K562 (cell line): ENCODE data around the gene PRSS27. TPM values are rescaled to one million over a fixed set of nuclear protein-coding genes. Genes with fewer than 3 reads are reported as not detected.
"Not testable (repeated sequence)": the region's sequence is repeated elsewhere in the genome, so short reads cannot be mapped to it uniquely, and the experiment has no call there.

Source experiments
- ATAC-seq: fragments of 200-7000 bp; cut with Tn5 transposase; 3 replicates; pipeline ENCODE4 v1.9.1; 2020; ENCODE audit warnings: moderate library complexity
- BruUV-seq: library from RNA; stranded (reverse); fragments of 400-500 nt; replicated peaks from 2 replicates; lab custom pipeline; 2021; lab: Mats Ljungman, UMichigan
- CTCF ChIA-PET: fragments of 300-600 bp; formaldehyde crosslinking; extraction: SDS; loops from one replicate; lab custom pipeline; 2021; ENCODE audit warnings: low intra/inter-chr PET ratio; lab: Yijun Ruan, JAX
- POLR2A ChIA-PET: fragments of 300-600, 350-650 bp; sonication (Branson Sonifier 250); formaldehyde crosslinking; extraction: SDS; loops from one replicate; lab custom pipeline; 2021; ENCODE audit warnings: antibody characterized with exemption, inconsistent platforms; lab: Yijun Ruan, JAX
- DNase-seq, 4 experiments: peaks; one replicate each; pipeline versions ENCODE4 v3.0.0 to v3.0.0-alpha.2; 2011 to 2018; ENCODE audit warnings: low spot score in 3 of 4, mixed read lengths in 3 of 4; ENCODE audit errors: extremely low read depth in 1 of 4
- FAIRE-seq: peaks from 2 replicates; lab custom pipeline; 2011; peaks lifted over from hg19 to GRCh38; lab: Jason Lieb, UNC
- H2AFZ ChIP-seq: 2 replicates; pipeline ENCODE4 v1.6.0; 2011; ENCODE audit warnings: low read depth, low read length, control low read depth, inconsistent platforms
- H3K27ac ChIP-seq: fragments of 200-600 bp; 3 replicates; pipeline ENCODE4 v1.8.0; 2011; ENCODE audit warnings: low read depth, mild to moderate bottlenecking, control low read depth, inconsistent platforms, low read length, moderate library complexity, mixed read lengths; ENCODE audit errors: extremely low read depth
- H3K27me3 ChIP-seq, 2 experiments: fragments of 300-600 bp in 1 of 2; 2 replicates in 1 of 2; 3 replicates in 1 of 2; pipeline versions ENCODE4 v1.6.0 to v1.8.0; 2011; ENCODE audit warnings: inconsistent platforms in 2 of 2, low read length in 2 of 2, mild to moderate bottlenecking in 1 of 2, mixed read lengths in 1 of 2, moderate library complexity in 1 of 2; ENCODE audit not compliant: control insufficient read depth in 2 of 2, insufficient read depth in 2 of 2
- H3K36me3 ChIP-seq: fragments of 300-600 bp; 3 replicates; pipeline ENCODE4 v1.8.0; 2011; ENCODE audit warnings: mild to moderate bottlenecking, low read length, inconsistent platforms; ENCODE audit not compliant: control insufficient read depth, insufficient read depth
- H3K4me1 ChIP-seq, 2 experiments: fragments of 200-600 bp in 1 of 2; replicated peaks in 1 of 2; 2 replicates in 1 of 2; 3 replicates in 1 of 2; pipeline versions ENCODE4 v1.5.1 to v1.8.0; 2011; ENCODE audit warnings: inconsistent platforms in 2 of 2, low read length in 2 of 2, mild to moderate bottlenecking in 1 of 2, mixed read lengths in 1 of 2, moderate library complexity in 1 of 2; ENCODE audit not compliant: control insufficient read depth in 2 of 2, insufficient read depth in 2 of 2
- H3K4me2 ChIP-seq: 2 replicates; pipeline ENCODE4 v1.6.1; 2011; ENCODE audit warnings: low read length, control low read depth, inconsistent platforms, mixed read lengths; ENCODE audit not compliant: insufficient read depth
- H3K4me3 ChIP-seq: fragments of 200-600 bp; sonication (generic), shearing (Covaris generic); 2 replicates; pipeline ENCODE4 v1.5.1; 2016; ENCODE audit warnings: control low read depth, inconsistent platforms
- H3K79me2 ChIP-seq: fragments of 200-600 bp; 3 replicates; pipeline ENCODE4 v1.8.0; 2011; ENCODE audit warnings: low read length, inconsistent platforms; ENCODE audit not compliant: control insufficient read depth, insufficient read depth
- H3K9ac ChIP-seq, 2 experiments: 2 replicates each; pipeline versions ENCODE4 v1.6.0 to v1.6.1; 2011; ENCODE audit warnings: low read depth in 2 of 2, low read length in 2 of 2, control low read depth in 1 of 2, inconsistent platforms in 1 of 2, mild to moderate bottlenecking in 1 of 2, mixed read lengths in 1 of 2; ENCODE audit not compliant: insufficient read depth in 1 of 2
- H3K9me1 ChIP-seq: one replicate; pipeline ENCODE4 v1.6.0; 2011; ENCODE audit warnings: inconsistent platforms, mild to moderate bottlenecking, low read length, moderate library complexity; ENCODE audit not compliant: control insufficient read depth, insufficient read depth
- H3K9me3 ChIP-seq: replicated peaks from 2 replicates; pipeline ENCODE4 v1.5.1; 2011; ENCODE audit warnings: low read depth, low read length, inconsistent platforms; ENCODE audit not compliant: control insufficient read depth, insufficient read depth
- H4K20me1 ChIP-seq: replicated peaks from 2 replicates; pipeline ENCODE4 v1.6.1; 2011; ENCODE audit warnings: low read length, inconsistent platforms, mixed read lengths; ENCODE audit not compliant: control insufficient read depth, insufficient read depth
- CXXC5 ChIP-seq: fragments of 250-450 bp; sonication (Bioruptor Pico); IDR thresholded peaks from 2 replicates; pipeline ENCODE4 v1.8.0; 2022; ENCODE audit warnings: inconsistent platforms, mild to moderate bottlenecking, moderate library complexity
- FOSL1 ChIP-seq: fragments of 200-800 bp; sonication (Bioruptor generic); conservative IDR thresholded peaks from 2 replicates; pipeline ENCODE4 v1.6.1; 2016; ENCODE audit warnings: missing genetic modification characterization, missing compliant biosample characterization
- FOXA3 ChIP-seq, 2 experiments: fragments of 450-650 bp in 1 of 2; sonication (generic) in 1 of 2; formaldehyde crosslinking; IDR thresholded peaks in 1 of 2; conservative IDR thresholded peaks in 1 of 2; 2 replicates each; pipeline versions ENCODE4 v1.4.0 to v1.8.0; 2020 to 2022; ENCODE audit warnings: mild to moderate bottlenecking in 2 of 2, missing genetic modification reagents in 1 of 2
- L3MBTL2 ChIP-seq: fragments of 450-650 bp; IDR thresholded peaks from 2 replicates; pipeline ENCODE4 v1.6.1; 2016; ENCODE audit warnings: mild to moderate bottlenecking, moderate library complexity
- MAX ChIP-seq: sonication (generic); formaldehyde crosslinking; IDR thresholded peaks from 2 replicates; pipeline ENCODE4 v1.9.0; 2022; ENCODE audit warnings: mild to moderate bottlenecking, missing genetic modification reagents
- MNT ChIP-seq, 2 experiments: fragments of 450-650 bp; conservative IDR thresholded peaks; 2 replicates each; pipeline ENCODE4 v1.6.1; 2017; ENCODE audit warnings: mild to moderate bottlenecking in 2 of 2, moderate library complexity in 2 of 2
- ZNF592 ChIP-seq: fragments of 450-650 bp; IDR thresholded peaks from 2 replicates; pipeline ENCODE4 v1.6.1; 2017; ENCODE audit warnings: antibody characterized with exemption, mild to moderate bottlenecking
- WGBS: fragments of 100-300 bp; shearing (Covaris generic); methylation state at CpG from one replicate; pipeline ENCODE4 v1.1.6; 2016; ENCODE audit warnings: low coverage, mixed read lengths; ENCODE audit not compliant: insufficient coverage; ENCODE audit errors: missing lambda C conversion rate; 5-methylcytosine and 5-hydroxymethylcytosine counted together
- in situ Hi-C: fragments of 300-500 bp; cut with MboI; formaldehyde crosslinking; loops from 4 replicates; pipeline ENCODE4 v1.15.0; 2018; ENCODE audit warnings: inconsistent platforms, mixed read lengths
- intact Hi-C: fragments of 100-400 bp; cut with micrococcal nuclease; formaldehyde crosslinking; loops from 2 replicates; pipeline ENCODE4 v1.14.2; 2022
- polyA plus RNA-seq, 8 experiments: library from polyadenylated mRNA; depleted of rRNA in 4 of 8; stranded (reverse) in 5 of 8; unstranded in 3 of 8; fragments of >200 nt; fragmentation: Nextera tagmentation in 2 of 8; fragmentation: Illumina TruSeq in 1 of 8; extraction: Ambion mirVana in 2 of 8; extraction: Trizol in 1 of 8; gene quantifications; 2 replicates each; pipeline versions ENCODE4 v1.2.1 to v1.2.3, GENCODE V29; 2011 to 2014; ENCODE audit warnings: inconsistent platforms in 1 of 8, missing spikeins in 1 of 8
- total RNA-seq, 7 experiments: library from RNA; depleted of rRNA in 6 of 7; stranded (reverse); fragments of >200 nt in 6 of 7; fragmentation: Illumina TruSeq in 2 of 7; extraction: Trizol in 2 of 7; gene quantifications; 2 replicates each; pipeline versions ENCODE4 v1.2.1 to v1.2.3, GENCODE V29; 2011 to 2021; ENCODE audit warnings: low replicate concordance in 1 of 7

The PRSS27 gene
- total and polyA plus RNA-seq, 9 of the 15 experiments (the other 6 are each of a cell fraction or from before 2014, with no cell fraction given): 0.09 to 0.20 (median 0.17) TPM; not detected in 5

- peaks cover 33% of the 10 kb centered on the region for H3K79me2 ChIP-seq
- FAIRE-seq: peak; percentile 74
- H3K27me3 ChIP-seq, H3K9ac ChIP-seq, H3K27ac ChIP-seq, H4K20me1 ChIP-seq, H3K36me3 ChIP-seq, CTCF ChIA-PET, BruUV-seq, H3K9me3 ChIP-seq, H2AFZ ChIP-seq, H3K9me1 ChIP-seq, intact Hi-C loops, in situ Hi-C loops, H3K4me3 ChIP-seq: not testable (repeated sequence)
- H3K4me2 ChIP-seq: peak overlapping the region; percentile 49
- DNase-seq: peak in 1 of 4 experiments; percentile 45
- WGBS: 21% methylated on average over 7 of the region's 8 CpGs
- H3K4me1 ChIP-seq: peaks cover 7 to 11% of the 10 kb centered on the region in 2 experiments; a peak in 4 of 5 replicates
- 0 out of 3 replicates have a peak, but pooled peaks have one; percentile 5 for ATAC-seq
- POLR2A ChIA-PET: interaction anchor here (1.1 kb wide), 1 partner anchor 79 kb away, joined by 3 read pairs; no protein-coding TSS in a partner anchor
- TF ChIP-seq CXXC5: 0 out of 2 replicates have a peak, but pooled peaks have one; percentile 20
- TF ChIP-seq FOXA3 (CRISPR knock-in tag; conservative IDR thresholded peaks at IDR 0.05 in 1 of 2, IDR thresholded peaks at IDR 0.05 in 1 of 2): peak in 1 of 2 experiments; percentile 83; a peak in 1 of 4 replicates
- TF ChIP-seq FOSL1 (tag): peak; percentile 37; the same call in 1 of the 2 replicates
- TF ChIP-seq L3MBTL2: peak; percentile 12; the same call in 1 of the 2 replicates
- TF ChIP-seq MNT (conservative IDR thresholded peaks at IDR 0.05): peak in 1 of 2 experiments; percentile 26; a peak in 2 of 4 replicates
- TF ChIP-seq ZNF592: 0 out of 2 replicates have a peak, but pooled peaks have one; percentile 37
- TF ChIP-seq MAX (CRISPR knock-in tag): peak; percentile 45; the same call in 1 of the 2 replicates
These were observed 39.7 kb downstream of the PRSS27 start for GRCh38 chr16:2680360-2680759.
